NB4 (cell line): ENCODE measurements around the gene INSC.

Source experiments
- DNase-seq: peaks from one replicate; pipeline ENCODE4 v3.0.0; 2010; ENCODE audit warnings: low read depth
- H3K4me3 ChIP-seq: one replicate; pipeline ENCODE4 v1.5.1; 2011; ENCODE audit warnings: mild to moderate bottlenecking, low read depth, low read length, moderate library complexity
- CTCF ChIP-seq: IDR thresholded peaks from one replicate; pipeline ENCODE4 v1.5.1; 2012; ENCODE audit warnings: low read depth, low read length
- MAX ChIP-seq: IDR thresholded peaks from 2 replicates; pipeline ENCODE4 v1.6.1; 2011; ENCODE audit warnings: low read depth, low read length
- MYC ChIP-seq: IDR thresholded peaks from 2 replicates; pipeline ENCODE4 v1.6.1; 2011; ENCODE audit warnings: low read depth, low read length
- POLR2A ChIP-seq: IDR thresholded peaks from 2 replicates; pipeline ENCODE4 v1.6.1; 2011; ENCODE audit warnings: mild to moderate bottlenecking; ENCODE audit not compliant: insufficient read length; ENCODE audit errors: extremely low read depth

The INSC gene

GRCh38 chr11:15074206-15075161 lies 40.2 kb upstream of the INSC start:
- TF ChIP-seq MYC (no peak), CTCF (peak; percentile 48)
- peak; percentile 65 for DNase-seq
- no peak overlapping the region for H3K4me3 ChIP-seq

- TF ChIP-seq POLR2A, result no peak
- TF ChIP-seq MYC, result no peak
- TF ChIP-seq CTCF, result no peak
- no peak for TF ChIP-seq MAX
- H3K4me3 ChIP-seq, result no peak overlapping the region
- no peak for DNase-seq
These were observed 39.6 kb upstream of the INSC start for GRCh38 chr11:15075162-15075526.

- DNase-seq, result no peak
- no peak for TF ChIP-seq POLR2A
- no peak for TF ChIP-seq CTCF
- no peak for TF ChIP-seq MYC
- TF ChIP-seq MAX, result no peak
- no peak overlapping the region for H3K4me3 ChIP-seq
These were observed 23.5 kb upstream of the INSC start for GRCh38 chr11:15091175-15091574.

GRCh38 chr11:15091625-15092024 lies 23.1 kb upstream of the INSC start:
- H3K4me3 ChIP-seq, result no peak overlapping the region
- DNase-seq, result no peak
- TF ChIP-seq POLR2A, result no peak
- no peak for TF ChIP-seq MAX
- no peak for TF ChIP-seq CTCF
- TF ChIP-seq MYC, result no peak

- peak; percentile 30 for DNase-seq
These were observed 21.3 kb upstream of the INSC start for GRCh38 chr11:15093432-15093831.

More at GRCh38 chr11:15093432-15093831, 21.3 kb upstream of the INSC start:
- TF ChIP-seq MYC, result no peak
- no peak for TF ChIP-seq MAX
- TF ChIP-seq CTCF, result no peak
- TF ChIP-seq POLR2A, result no peak
- no peak overlapping the region for H3K4me3 ChIP-seq
